Mammary microvascular endothelial cell (primary cell): ENCODE data around the gene ZBTB3. TPM values are rescaled to one million over a fixed set of nuclear protein-coding genes. Genes with fewer than 3 reads are reported as not detected.

Experiments
- total RNA-seq: library from RNA; depleted of rRNA; stranded (reverse); fragments of >200 nt; gene quantifications from 2 replicates; pipeline ENCODE4 v1.2.3, GENCODE V29; 2015

Gene ZBTB3
- 8.0 and 14.2 TPM in 2 replicates for total RNA-seq

DNA sequence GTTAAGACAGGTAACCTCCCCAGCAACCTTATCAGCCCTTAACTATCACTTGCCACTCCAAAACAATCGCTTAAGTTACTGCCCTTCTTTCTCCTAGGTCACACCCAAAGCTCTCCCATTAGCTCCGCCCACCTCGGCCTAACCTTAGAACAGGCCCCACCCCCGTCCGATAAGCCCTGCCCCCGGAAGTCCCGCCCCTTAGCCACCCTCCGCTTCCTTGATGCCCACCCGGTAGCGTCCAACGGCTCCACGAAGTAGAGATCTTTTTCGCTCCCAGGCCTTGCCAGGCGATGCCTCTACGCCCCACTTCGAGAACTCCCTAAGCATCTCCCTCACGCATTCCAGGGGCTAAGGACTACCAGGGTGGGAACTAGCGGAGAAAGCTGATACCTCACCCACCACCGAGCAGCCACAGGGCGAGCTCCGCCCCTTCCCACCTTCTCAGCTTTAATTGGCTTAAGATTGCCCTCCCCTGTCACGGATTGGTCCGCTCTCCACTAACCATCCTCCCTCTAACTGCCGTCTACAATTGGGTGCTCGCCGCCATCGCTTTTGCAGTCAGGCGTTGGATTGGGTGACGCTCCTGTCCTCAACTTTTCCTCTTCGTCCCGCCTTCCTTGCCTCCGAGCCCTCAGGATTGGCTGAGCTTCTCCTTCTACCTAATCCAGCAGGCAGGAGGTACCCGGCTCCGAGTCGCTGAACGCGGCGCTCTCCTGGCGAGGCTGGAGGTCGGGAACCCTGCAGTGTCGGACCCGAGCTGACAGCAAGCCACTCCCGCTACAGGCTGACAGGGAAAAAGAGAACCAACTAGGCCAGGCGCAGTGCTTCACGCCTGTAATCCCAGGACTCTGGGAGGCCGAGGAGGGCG, at the start of gene ZBTB3:
ZBTB3 (minus strand) TSS at position 425 of the 868 bp plus-strand sequence. CDS start 496 bp downstream, outside the sequence.

DNA sequence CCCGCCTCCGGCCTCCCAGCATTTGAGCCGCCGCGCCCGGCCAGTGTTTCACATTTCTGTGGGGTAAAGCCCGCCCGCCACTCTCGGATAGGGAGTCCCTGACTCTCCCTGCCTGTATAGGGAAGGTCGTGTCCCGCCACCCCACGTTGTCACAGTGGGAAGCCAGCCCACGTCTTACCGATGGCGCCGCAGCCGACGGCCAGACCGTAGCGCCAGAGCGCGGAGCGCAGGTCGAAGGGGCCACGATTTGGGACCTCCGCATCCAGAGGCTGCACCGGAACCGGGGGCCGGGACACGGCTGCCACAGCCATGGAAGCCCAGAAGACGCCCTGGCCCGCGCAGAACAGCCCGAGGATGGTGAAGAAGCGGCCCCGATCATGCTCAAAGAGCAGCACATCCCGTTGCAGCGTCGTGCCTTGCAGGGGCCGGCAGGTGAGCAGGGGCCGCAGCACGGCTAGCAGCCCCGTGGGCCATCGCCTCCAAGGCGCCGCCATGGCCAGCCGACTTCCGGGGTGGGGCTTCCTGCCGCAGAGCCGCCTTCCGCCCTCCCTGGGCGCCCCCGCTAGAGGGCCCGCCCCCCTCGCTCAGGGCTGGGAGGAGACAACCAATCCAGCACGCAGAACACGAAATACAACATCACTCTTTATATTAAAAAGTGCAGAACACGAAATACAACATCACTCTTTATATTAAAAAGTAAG, 37.7 kb upstream of the ZBTB3 start, which contains the start of gene TMEM223:
TMEM223 (minus strand) TSS at position 506 of the 701 bp plus-strand sequence; CDS start at position 494, 12 bp downstream.

DNA sequence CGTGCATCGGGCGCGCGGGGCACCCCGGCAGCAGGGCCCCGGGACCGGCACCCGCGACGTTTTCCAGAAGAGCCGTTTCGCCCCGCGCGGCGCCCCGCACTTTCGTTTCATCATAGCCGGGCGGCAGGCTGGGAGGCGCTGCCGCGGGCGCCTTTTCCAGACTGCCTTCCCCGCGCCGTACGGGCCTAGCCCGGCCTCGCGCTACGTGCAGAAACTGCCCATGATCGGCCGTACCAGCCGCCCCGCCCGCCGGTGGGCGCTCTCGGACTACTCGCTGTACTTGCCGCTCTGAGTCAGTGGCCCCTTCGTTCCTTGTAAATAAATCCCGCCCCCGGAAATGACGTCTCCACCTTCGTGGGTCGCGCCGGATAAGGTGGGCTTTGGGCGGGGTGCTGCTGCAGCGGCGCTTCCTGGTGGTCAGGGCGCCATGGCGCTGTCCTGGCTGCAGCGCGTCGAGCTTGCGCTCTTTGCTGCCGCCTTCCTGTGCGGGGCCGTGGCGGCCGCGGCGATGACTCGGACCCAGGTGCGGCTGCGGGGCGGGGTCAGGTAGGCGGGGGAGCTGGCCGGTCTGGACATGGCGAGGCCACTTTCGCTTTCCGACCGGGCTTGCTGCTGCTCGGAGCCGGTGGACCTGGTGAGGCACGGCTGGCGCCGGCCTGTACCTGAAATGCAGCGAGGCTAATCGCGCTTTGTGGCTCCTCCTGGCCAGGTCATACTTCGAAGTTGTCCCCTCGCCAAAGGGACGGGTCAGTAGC, 33.2 kb upstream of the ZBTB3 start, which contains the start of gene TMEM179B:
TMEM179B (plus strand) TSS at position 398 of the 755 bp plus-strand sequence; CDS start at position 428, 30 bp downstream.

DNA sequence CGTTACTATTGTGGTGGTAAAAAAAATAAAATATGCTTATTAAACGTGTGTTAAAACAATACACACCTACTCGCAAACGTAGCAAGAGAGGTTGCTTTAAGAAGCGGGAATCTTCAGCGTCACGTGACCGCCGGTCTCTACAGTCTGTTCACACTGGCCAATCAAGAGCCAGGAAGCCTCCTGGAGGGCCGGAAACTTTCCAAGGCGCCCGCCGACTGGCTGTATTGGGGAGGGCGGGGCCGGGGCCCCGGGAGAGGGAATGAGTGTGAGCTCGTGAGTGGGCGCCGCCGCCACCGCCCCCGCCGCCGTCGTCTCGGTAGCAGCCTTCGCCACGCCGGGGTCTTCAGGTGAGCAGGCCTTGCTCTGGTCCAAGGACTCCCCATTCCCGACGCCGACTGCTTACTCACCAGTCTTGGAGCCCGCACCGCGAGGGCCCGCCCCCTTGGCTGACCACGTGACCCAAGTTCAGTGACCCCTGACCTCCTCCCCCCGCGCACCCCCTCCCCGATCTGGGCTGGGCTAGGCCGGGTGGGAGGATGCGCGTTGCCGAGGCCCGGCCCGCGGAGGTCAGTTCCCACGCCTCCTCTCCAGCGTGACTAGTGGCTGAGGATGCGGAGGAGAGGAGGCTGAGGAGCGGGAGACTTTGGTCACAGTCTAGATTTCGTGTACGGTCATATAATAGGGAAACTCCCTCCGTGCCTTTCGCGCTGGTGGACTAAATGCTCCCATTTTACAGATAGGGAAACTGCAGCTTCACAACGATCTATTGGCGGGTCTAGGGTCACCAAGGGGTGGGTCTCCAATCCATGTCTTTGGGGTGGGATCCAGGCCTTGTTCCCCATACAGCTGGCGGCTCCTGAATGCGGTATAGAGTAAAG, 17.4 kb upstream of the ZBTB3 start, which contains the start of gene TAF6L:
TAF6L (plus strand) TSS at position 253 of the 878 bp plus-strand sequence. CDS start 4,388 bp downstream, outside the sequence.

DNA sequence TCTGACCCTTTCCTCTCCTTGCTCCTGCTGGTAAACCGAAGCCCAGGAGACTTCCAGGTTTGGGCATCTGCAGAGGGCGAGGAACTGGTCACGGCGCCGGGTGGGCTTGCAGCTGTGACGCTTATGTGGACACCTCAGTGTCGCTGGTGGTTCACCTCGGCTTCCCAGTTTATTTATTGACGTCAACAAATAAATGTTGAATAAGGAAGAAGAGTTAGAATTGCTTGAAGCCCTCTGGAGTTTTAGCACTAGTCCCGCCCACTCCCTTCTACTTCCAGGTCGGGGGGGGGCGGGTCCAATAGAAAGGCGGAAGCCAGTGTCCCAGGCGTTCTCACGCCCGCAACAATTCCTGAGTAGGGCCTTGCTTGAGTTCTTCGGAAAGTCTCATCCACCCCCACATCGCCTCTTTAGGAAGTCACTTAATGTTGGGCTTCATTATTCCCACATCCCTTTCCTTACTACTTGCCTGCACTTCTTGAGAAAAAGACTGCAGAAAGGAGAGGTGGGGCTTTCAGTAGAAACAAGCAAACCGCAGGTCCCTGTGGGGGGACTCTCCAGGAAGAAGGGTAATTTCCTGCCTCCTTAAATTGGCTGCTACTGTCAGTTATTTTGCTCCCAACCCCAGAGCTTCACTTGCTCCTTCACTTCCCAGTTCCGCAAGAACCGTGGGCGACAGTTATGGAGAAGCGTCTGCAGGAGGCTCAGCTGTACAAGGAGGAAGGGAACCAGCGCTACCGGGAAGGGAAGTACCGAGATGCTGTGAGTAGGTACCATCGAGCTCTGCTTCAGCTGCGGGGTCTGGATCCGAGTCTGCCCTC, 25.6 kb downstream of the ZBTB3 start, which contains the start of gene TTC9C:
TTC9C (plus strand) TSS at position 316 of the 818 bp plus-strand sequence; CDS start at position 679, 363 bp downstream.

DNA sequence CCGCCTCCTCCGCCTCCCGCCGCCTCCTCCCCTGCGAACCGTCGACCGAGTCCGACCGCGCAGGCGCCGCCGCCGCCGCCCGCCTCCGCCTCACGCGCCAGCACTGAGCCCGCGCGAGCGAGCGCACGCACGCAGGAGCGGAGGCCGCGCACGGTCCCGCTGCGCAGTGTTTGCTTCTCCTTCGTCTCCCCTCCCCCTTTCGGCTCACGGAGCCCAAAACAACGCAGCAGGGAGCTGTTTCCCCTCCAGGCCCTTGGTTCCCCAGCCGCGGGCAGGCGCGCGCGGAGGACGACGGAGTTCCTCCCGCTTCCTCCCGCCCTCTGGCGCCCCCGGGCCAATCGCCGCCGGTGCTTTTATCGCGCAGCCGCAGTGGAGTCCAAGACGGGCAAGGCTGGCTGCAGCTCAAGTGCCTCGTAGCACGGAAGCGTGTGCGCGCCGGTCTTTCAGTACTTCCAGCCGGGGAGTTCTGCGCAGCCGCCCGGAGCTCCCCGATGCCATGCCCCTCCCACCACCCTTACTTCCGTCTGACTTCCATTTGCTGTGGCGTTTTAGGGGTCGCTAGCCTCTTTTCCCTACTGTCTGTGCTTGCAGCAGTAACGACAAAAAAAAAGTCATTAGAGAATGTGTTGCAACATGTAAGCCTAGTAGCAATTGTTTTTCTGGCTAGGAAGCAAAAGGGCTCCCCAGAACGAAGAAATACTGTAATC, 26.6 kb downstream of the ZBTB3 start, which contains the start of gene HNRNPUL2:
HNRNPUL2 (minus strand) TSS at position 293 of the 707 bp plus-strand sequence. CDS start 301 bp downstream, outside the sequence.

GRCh38 chr11:62707277-62707861, 46.6 kb downstream of the ZBTB3 start, which contains the start of the genes BSCL2 and GNG3:
Gene BSCL2 (minus strand): TSS chr11:62707424. CDS start chr11:62707195, 229 bp downstream.
Gene GNG3 (plus strand): TSS chr11:62707676. CDS start chr11:62708296, 620 bp downstream.

Other genes with a start within 250 kb of the ZBTB3 start
- 391 and 413 TPM in 2 replicates for gene AHNAK, start 207.4 kb downstream of the ZBTB3 start, total RNA-seq
- 1,562 and 1,604 TPM in 2 replicates for gene EEF1G, start 180.3 kb downstream of the ZBTB3 start, total RNA-seq
- gene TUT1, start 162.6 kb downstream of the ZBTB3 start, total RNA-seq, result 12.6 and 15.8 TPM in 2 replicates
- gene MTA2, start 152.3 kb downstream of the ZBTB3 start, total RNA-seq, result 155 and 164 TPM in 2 replicates
- gene EML3, start 141.4 kb downstream of the ZBTB3 start, total RNA-seq, result 28.5 and 30.8 TPM in 2 replicates
- gene ROM1, start 140.9 kb downstream of the ZBTB3 start, total RNA-seq, result 1.3 and 7.3 TPM in 2 replicates
- gene B3GAT3, start 132.2 kb downstream of the ZBTB3 start, total RNA-seq, result 26.6 and 34.2 TPM in 2 replicates
- 220 and 258 TPM in 2 replicates for gene GANAB, start 107.5 kb downstream of the ZBTB3 start, total RNA-seq
- 28.9 and 31.1 TPM in 2 replicates for gene INTS5, start 100.9 kb downstream of the ZBTB3 start, total RNA-seq
- 72.4 TPM in 2 replicates for gene C11orf98, start 89.0 kb downstream of the ZBTB3 start, total RNA-seq
- gene CSKMT, start 88.8 kb downstream of the ZBTB3 start, total RNA-seq, result 3.5 and 3.8 TPM in 2 replicates
- gene UQCC3, start 82.5 kb downstream of the ZBTB3 start, total RNA-seq, result 11.8 and 15.9 TPM in 2 replicates
- 2.2 and 2.8 TPM in 2 replicates for gene LBHD1, start 81.9 kb downstream of the ZBTB3 start, total RNA-seq
- gene UBXN1, start 75.1 kb downstream of the ZBTB3 start, total RNA-seq, result 110 and 132 TPM in 2 replicates
- gene LRRN4CL, start 64.6 kb downstream of the ZBTB3 start, total RNA-seq, result 0.05 TPM in 1 of 2 replicates, not detected in the other
- gene BSCL2, start 46.7 kb downstream of the ZBTB3 start, total RNA-seq, result 28.1 and 37.9 TPM in 2 replicates
- not detected in 2 replicates for gene GNG3, start 46.5 kb downstream of the ZBTB3 start, total RNA-seq
- 8.7 and 10.3 TPM in 2 replicates for gene HNRNPUL2, start 26.7 kb downstream of the ZBTB3 start, total RNA-seq
- 28.2 and 32.2 TPM in 2 replicates for gene TTC9C, start 25.7 kb downstream of the ZBTB3 start, total RNA-seq
- gene POLR2G, start 7.4 kb upstream of the ZBTB3 start, total RNA-seq, result 78.9 and 90.7 TPM in 2 replicates
- gene TAF6L, start 17.2 kb upstream of the ZBTB3 start, total RNA-seq, result 23.3 and 24.0 TPM in 2 replicates
- gene TMEM179B, start 33.2 kb upstream of the ZBTB3 start, total RNA-seq, result 63.6 and 66.8 TPM in 2 replicates
- gene TMEM223, start 37.8 kb upstream of the ZBTB3 start, total RNA-seq, result 25.3 and 27.1 TPM in 2 replicates
- gene NXF1, start 51.3 kb upstream of the ZBTB3 start, total RNA-seq, result 36.0 and 45.9 TPM in 2 replicates
- gene STX5, start 77.9 kb upstream of the ZBTB3 start, total RNA-seq, result 26.4 and 28.9 TPM in 2 replicates
- gene TEX54, start 78.7 kb upstream of the ZBTB3 start, total RNA-seq, result not detected in 2 replicates
- 58.9 and 62.4 TPM in 2 replicates for gene WDR74, start 85.4 kb upstream of the ZBTB3 start, total RNA-seq
- 156 and 171 TPM in 2 replicates for gene SLC3A2, start 126.7 kb upstream of the ZBTB3 start, total RNA-seq
- 0.07 TPM in 1 of 2 replicates, not detected in the other for gene CHRM1, start 167.2 kb upstream of the ZBTB3 start, total RNA-seq
- not detected in 2 replicates for gene SLC22A6, start 230.8 kb upstream of the ZBTB3 start, total RNA-seq